HPDE6-E6E7 (cell line): Measurements from ENCODE around the gene ADAMTS17.

Experiments
- DNase-seq: peaks from one replicate; pipeline ENCODE4 v3.0.0; 2011; ENCODE audit warnings: missing footprints; ENCODE audit errors: extremely low spot score

Gene ADAMTS17

GRCh38 chr15:100341750-100342560 is at the start of gene ADAMTS17:
ADAMTS17 (minus strand) TSS chr15:100341975; CDS start chr15:100341899, 76 bp downstream.
- DNase-seq = peak; percentile 93

- DNase-seq = no peak
These were observed 43.7 kb upstream of the ADAMTS17 start for GRCh38 chr15:100385300-100386050.

GRCh38 chr15:100384108-100384410 is 42.3 kb upstream of the ADAMTS17 start:
- no peak for DNase-seq

GRCh38 chr15:100383302-100384107 is 41.7 kb upstream of the ADAMTS17 start:
- no peak for DNase-seq

- DNase-seq = no peak
These were observed 32.2 kb upstream of the ADAMTS17 start for GRCh38 chr15:100373942-100374341.

- DNase-seq = peak; percentile 7
These were observed 31.5 kb upstream of the ADAMTS17 start for GRCh38 chr15:100373120-100373896.

- DNase-seq = peak; percentile 7
These were observed 31.0 kb upstream of the ADAMTS17 start for GRCh38 chr15:100372739-100373119.

GRCh38 chr15:100355342-100355741 is 13.6 kb upstream of the ADAMTS17 start:
- no peak for DNase-seq

- no peak for DNase-seq
These were observed 11.7 kb upstream of the ADAMTS17 start for GRCh38 chr15:100353449-100353848.

GRCh38 chr15:100350434-100351226 is 8.9 kb upstream of the ADAMTS17 start:
- DNase-seq = no peak

- DNase-seq = peak; percentile 92
These were observed 8.1 kb upstream of the ADAMTS17 start for GRCh38 chr15:100349696-100350433.

- no peak for DNase-seq
These were observed 7.5 kb upstream of the ADAMTS17 start for GRCh38 chr15:100349321-100349695.

GRCh38 chr15:100348578-100348977 is 6.8 kb upstream of the ADAMTS17 start:
- DNase-seq = no peak

GRCh38 chr15:100346866-100347512 is 5.2 kb upstream of the ADAMTS17 start:
- DNase-seq = no peak

- no peak for DNase-seq
These were observed 3.7 kb upstream of the ADAMTS17 start for GRCh38 chr15:100345438-100345837.

- DNase-seq = no peak
These were observed 1.5 kb upstream of the ADAMTS17 start for GRCh38 chr15:100343251-100343650.

- no peak for DNase-seq
These were observed 481 bp downstream of the ADAMTS17 start for GRCh38 chr15:100341239-100341749.

- DNase-seq = no peak
These were observed 995 bp downstream of the ADAMTS17 start for GRCh38 chr15:100340721-100341238.

GRCh38 chr15:100339999-100340398 is 1.8 kb downstream of the ADAMTS17 start:
- no peak for DNase-seq
